SK-N-SH treated with all-trans-retinoic acid at 6 μM for 48 hours (cell line): Measurements from ENCODE around the gene PKNOX2.

Source experiments
- ARNTL ChIP-seq: fragments of 450-650 bp; formaldehyde crosslinking; IDR thresholded peaks from 2 replicates; pipeline ENCODE4 v1.5.0; 2020; ENCODE audit warnings: low read depth, mild to moderate bottlenecking, moderate library complexity, borderline replicate concordance
- BACH2 ChIP-seq: fragments of 250-450 bp; sonication (Bioruptor Pico); IDR thresholded peaks from 2 replicates; pipeline ENCODE4 v1.9.0; 2021; ENCODE audit warnings: mild to moderate bottlenecking, borderline replicate concordance
- CSDC2 ChIP-seq: fragments of 250-450 bp; sonication (Bioruptor Pico); IDR thresholded peaks from 2 replicates; pipeline ENCODE4 v1.5.0; 2020; ENCODE audit warnings: mild to moderate bottlenecking, moderate library complexity
- ESRRG ChIP-seq: fragments of 250-450 bp; sonication (Bioruptor Pico); IDR thresholded peaks from 2 replicates; pipeline ENCODE4 v1.6.1; 2021; ENCODE audit warnings: mild to moderate bottlenecking
- ISL1 ChIP-seq: fragments of 250-450 bp; sonication (Bioruptor Pico); IDR thresholded peaks from 2 replicates; pipeline ENCODE4 v2.1.2; 2022; ENCODE audit warnings: mild to moderate bottlenecking, moderate library complexity
- OSR1 ChIP-seq: fragments of 250-450 bp; sonication (Bioruptor Pico); IDR thresholded peaks from 2 replicates; pipeline ENCODE4 v1.8.0; 2022; ENCODE audit warnings: moderate library complexity, mild to moderate bottlenecking, inconsistent platforms
- RARB ChIP-seq: fragments of 250-450 bp; sonication (Bioruptor Pico); IDR thresholded peaks from 2 replicates; pipeline ENCODE4 v1.8.0; 2021; ENCODE audit warnings: mild to moderate bottlenecking, moderate library complexity
- TCF4 ChIP-seq: fragments of 250-450 bp; sonication (Bioruptor Pico); IDR thresholded peaks from 2 replicates; pipeline ENCODE4 v1.8.0; 2021; ENCODE audit warnings: mild to moderate bottlenecking, moderate library complexity, borderline replicate concordance
- TOX ChIP-seq: fragments of 250-450 bp; sonication (Bioruptor Pico); IDR thresholded peaks from 2 replicates; pipeline ENCODE4 v1.8.0; 2021; ENCODE audit warnings: mild to moderate bottlenecking, moderate library complexity, borderline replicate concordance
- ZC3H10 ChIP-seq: fragments of 250-450 bp; sonication (Bioruptor Pico); IDR thresholded peaks from 2 replicates; pipeline ENCODE4 v1.5.1; 2021; ENCODE audit warnings: mild to moderate bottlenecking, moderate library complexity
- ZNF565 ChIP-seq: fragments of 450-650 bp; formaldehyde crosslinking; conservative IDR thresholded peaks from 2 replicates; pipeline ENCODE4 v1.5.0; 2020; ENCODE audit warnings: low read depth, mild to moderate bottlenecking, moderate library complexity
- TF ChIP-seq, protein P1 (sequence below): fragments of 250-450 bp; sonication (Bioruptor Pico); IDR thresholded peaks from 2 replicates; pipeline ENCODE4 v1.5.0; 2020; ENCODE audit warnings: mild to moderate bottlenecking, moderate library complexity
- TF ChIP-seq, protein P2 (sequence below): fragments of 250-450 bp; sonication (Bioruptor Pico); IDR thresholded peaks from 2 replicates; pipeline ENCODE4 v1.8.0; 2020; ENCODE audit warnings: mild to moderate bottlenecking, moderate library complexity, borderline replicate concordance
- TF ChIP-seq, protein P3 (sequence below): fragments of 250-450 bp; sonication (Bioruptor Pico); IDR thresholded peaks from 2 replicates; pipeline ENCODE4 v1.5.1; 2020; ENCODE audit warnings: low read depth, mild to moderate bottlenecking, moderate library complexity

DNA sequence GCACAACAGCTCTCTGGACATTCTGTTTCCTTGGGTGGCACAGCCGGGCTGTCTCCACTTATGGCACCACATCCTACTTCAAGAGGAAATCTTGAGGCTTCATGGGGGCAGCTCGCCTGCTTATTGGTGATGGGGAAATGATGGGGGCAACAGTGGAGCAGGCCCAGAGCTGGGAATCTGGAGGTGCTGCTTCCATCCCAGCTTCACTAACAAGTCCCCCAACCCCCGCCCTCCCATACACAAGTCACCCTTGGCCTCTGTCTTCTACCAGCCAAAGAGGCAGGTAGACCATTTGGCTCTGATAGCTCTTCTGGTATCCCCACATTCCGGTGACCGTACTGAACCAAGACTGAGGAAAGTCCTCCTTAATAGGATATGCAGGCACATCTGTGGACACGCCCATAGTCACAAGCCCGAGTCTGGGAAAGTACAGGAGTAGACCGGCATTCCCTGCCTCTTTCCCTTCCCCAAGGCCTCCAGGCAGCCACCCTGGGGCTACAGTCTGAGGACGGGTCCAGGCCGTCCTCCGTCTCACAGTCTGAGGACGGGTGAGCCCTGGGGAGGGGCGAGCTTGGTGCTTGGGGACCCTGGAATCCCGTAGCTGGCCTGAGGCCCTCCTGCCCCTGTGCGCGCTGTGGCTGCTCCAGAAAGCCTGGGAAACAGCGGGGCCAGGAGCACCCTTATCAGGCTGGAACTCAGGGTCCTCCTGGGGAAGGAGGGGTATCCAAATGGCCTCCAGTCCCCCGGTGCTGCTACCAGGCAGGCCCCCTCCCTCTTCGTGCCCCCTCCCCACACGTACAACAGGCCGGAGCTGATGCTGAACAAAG lies 185.9 kb downstream of the PKNOX2 start:
- TF ChIP-seq, protein P1, sequence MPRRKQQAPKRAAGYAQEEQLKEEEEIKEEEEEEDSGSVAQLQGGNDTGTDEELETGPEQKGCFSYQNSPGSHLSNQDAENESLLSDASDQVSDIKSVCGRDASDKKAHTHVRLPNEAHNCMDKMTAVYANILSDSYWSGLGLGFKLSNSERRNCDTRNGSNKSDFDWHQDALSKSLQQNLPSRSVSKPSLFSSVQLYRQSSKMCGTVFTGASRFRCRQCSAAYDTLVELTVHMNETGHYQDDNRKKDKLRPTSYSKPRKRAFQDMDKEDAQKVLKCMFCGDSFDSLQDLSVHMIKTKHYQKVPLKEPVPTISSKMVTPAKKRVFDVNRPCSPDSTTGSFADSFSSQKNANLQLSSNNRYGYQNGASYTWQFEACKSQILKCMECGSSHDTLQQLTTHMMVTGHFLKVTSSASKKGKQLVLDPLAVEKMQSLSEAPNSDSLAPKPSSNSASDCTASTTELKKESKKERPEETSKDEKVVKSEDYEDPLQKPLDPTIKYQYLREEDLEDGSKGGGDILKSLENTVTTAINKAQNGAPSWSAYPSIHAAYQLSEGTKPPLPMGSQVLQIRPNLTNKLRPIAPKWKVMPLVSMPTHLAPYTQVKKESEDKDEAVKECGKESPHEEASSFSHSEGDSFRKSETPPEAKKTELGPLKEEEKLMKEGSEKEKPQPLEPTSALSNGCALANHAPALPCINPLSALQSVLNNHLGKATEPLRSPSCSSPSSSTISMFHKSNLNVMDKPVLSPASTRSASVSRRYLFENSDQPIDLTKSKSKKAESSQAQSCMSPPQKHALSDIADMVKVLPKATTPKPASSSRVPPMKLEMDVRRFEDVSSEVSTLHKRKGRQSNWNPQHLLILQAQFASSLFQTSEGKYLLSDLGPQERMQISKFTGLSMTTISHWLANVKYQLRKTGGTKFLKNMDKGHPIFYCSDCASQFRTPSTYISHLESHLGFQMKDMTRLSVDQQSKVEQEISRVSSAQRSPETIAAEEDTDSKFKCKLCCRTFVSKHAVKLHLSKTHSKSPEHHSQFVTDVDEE (CRISPR knock-in tag), result no peak
- TF ChIP-seq ESRRG (CRISPR knock-in tag) (no peak), ZNF565 (CRISPR knock-in tag) (no peak), ISL1 (CRISPR knock-in tag) (no peak), RARB (CRISPR knock-in tag) (no peak), TOX (CRISPR knock-in tag) (no peak), CSDC2 (CRISPR knock-in tag) (no peak), ARNTL (CRISPR knock-in tag) (no peak), ZC3H10 (CRISPR knock-in tag) (no peak), OSR1 (CRISPR knock-in tag) (no peak), BACH2 (CRISPR knock-in tag) (no peak), TCF4 (CRISPR knock-in tag) (no peak)
- TF ChIP-seq, protein P2, sequence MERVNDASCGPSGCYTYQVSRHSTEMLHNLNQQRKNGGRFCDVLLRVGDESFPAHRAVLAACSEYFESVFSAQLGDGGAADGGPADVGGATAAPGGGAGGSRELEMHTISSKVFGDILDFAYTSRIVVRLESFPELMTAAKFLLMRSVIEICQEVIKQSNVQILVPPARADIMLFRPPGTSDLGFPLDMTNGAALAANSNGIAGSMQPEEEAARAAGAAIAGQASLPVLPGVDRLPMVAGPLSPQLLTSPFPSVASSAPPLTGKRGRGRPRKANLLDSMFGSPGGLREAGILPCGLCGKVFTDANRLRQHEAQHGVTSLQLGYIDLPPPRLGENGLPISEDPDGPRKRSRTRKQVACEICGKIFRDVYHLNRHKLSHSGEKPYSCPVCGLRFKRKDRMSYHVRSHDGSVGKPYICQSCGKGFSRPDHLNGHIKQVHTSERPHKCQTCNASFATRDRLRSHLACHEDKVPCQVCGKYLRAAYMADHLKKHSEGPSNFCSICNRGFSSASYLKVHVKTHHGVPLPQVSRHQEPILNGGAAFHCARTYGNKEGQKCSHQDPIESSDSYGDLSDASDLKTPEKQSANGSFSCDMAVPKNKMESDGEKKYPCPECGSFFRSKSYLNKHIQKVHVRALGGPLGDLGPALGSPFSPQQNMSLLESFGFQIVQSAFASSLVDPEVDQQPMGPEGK, result no peak
- TF ChIP-seq, protein P3, sequence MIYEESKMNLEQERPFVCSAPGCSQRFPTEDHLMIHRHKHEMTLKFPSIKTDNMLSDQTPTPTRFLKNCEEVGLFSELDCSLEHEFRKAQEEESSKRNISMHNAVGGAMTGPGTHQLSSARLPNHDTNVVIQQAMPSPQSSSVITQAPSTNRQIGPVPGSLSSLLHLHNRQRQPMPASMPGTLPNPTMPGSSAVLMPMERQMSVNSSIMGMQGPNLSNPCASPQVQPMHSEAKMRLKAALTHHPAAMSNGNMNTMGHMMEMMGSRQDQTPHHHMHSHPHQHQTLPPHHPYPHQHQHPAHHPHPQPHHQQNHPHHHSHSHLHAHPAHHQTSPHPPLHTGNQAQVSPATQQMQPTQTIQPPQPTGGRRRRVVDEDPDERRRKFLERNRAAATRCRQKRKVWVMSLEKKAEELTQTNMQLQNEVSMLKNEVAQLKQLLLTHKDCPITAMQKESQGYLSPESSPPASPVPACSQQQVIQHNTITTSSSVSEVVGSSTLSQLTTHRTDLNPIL, result no peak
